ENCODE results near the gene PEAR1.

GRCh38 chr1:156905176-156905575 is 11.7 kb downstream of the PEAR1 start:
- TF ChIP-seq CTCF (IDR thresholded peaks at IDR 0.05; ENCODE audit: low read depth, low read length) (no peak), EZH2phosphoT487 (IDR thresholded peaks at IDR 0.05; ENCODE audit: low read depth) (no peak)
